ENCODE results near the gene KRT76. TPM values are rescaled to one million over a fixed set of nuclear protein-coding genes. Genes with fewer than 3 reads are reported as not detected.

Gene KRT76
- total and polyA plus RNA-seq, 2 experiments from 2014 or later: not detected

- in situ Hi-C loops (cut with MboI): no loop called here
- WGBS, 2 experiments (ENCODE audit: low coverage in 1 of 2, low lambda C conversion rate in 2 of 2, missing lambda C conversion rate in 2 of 2): 46 to 56% methylated on average over 4 of the region's 4 CpGs
These were observed 421 bp upstream of the KRT76 start for GRCh38 chr12:52777566-52777965.

DNA sequence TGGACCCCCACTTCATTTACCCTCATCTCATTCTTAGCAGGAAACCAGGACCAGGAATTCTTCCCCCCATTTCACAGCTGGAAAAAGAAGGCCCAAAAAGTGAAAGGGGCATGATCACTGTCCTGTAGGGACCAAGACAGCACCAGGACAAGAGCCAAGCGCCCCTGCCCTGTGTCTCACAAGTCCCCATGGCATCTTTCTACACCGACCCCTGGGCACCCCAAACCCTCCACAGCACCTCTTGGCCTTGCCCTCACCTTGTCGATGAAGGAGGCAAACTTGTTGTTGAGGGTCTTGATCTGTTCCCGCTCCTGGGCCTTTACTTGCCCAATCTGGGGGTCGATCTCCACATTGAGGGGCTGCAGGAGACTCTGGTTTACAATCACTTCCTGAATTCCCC, 710 bp downstream of the KRT76 start:
- H3K9ac ChIP-seq: no peak overlapping the region
- H2AFZ ChIP-seq: no peak overlapping the region
- no peaks in the 10 kb centered on the region for H3K9me3 ChIP-seq (ENCODE audit: low read depth)
- no peak overlapping the region for H3K4me2 ChIP-seq (ENCODE audit: unreplicated experiment)
- WGBS, 2 experiments (ENCODE audit: low coverage in 1 of 2, low lambda C conversion rate in 2 of 2, missing lambda C conversion rate in 2 of 2): 45 to 49% methylated on average over 5 of the region's 5 CpGs
- no peak overlapping the region for H3K27ac ChIP-seq
- TF ChIP-seq EZH2phosphoT487 (IDR thresholded peaks at IDR 0.05; ENCODE audit: insufficient read depth, low read depth) (no peak), EZH2 (IDR thresholded peaks at IDR 0.05; ENCODE audit: insufficient read depth, poor library complexity, severe bottlenecking) (no peak)
- no peak for DNase-seq
- no peaks in the 10 kb centered on the region for H3F3A ChIP-seq (ENCODE audit: insufficient read depth)
- no peaks in the 10 kb centered on the region for H4K20me1 ChIP-seq (ENCODE audit: insufficient read depth)
- no peaks in the 10 kb centered on the region for H3K4me1 ChIP-seq (ENCODE audit: insufficient read depth)
- no peak overlapping the region for H3K4me3 ChIP-seq
- in situ Hi-C loops (cut with MboI): no loop called here
- no peaks in the 10 kb centered on the region for H3K36me3 ChIP-seq (ENCODE audit: low read depth)
- no peaks in the 10 kb centered on the region for H3K9me2 ChIP-seq (ENCODE audit: insufficient read depth)
- H3K79me2 ChIP-seq (ENCODE audit: insufficient read depth): no peaks in the 10 kb centered on the region
- peaks cover 82% of the 10 kb centered on the region for H3K27me3 ChIP-seq (replicated peaks; ENCODE audit: insufficient read depth)

More at GRCh38 chr12:52777566-52777965, 421 bp upstream of the KRT76 start:
- Histone ChIP-seq H3F3A (ENCODE audit: insufficient read depth) (no peaks in the 10 kb centered on the region), H3K9ac (no peak overlapping the region), H3K4me3 (no peak overlapping the region), H3K36me3 (ENCODE audit: low read depth) (no peaks in the 10 kb centered on the region), H3K79me2 (ENCODE audit: insufficient read depth) (no peaks in the 10 kb centered on the region), H3K9me2 (ENCODE audit: insufficient read depth) (no peaks in the 10 kb centered on the region), H3K27me3 (replicated peaks; ENCODE audit: insufficient read depth) (peaks cover 79% of the 10 kb centered on the region), H2AFZ (no peak overlapping the region), H3K4me1 (ENCODE audit: insufficient read depth) (no peaks in the 10 kb centered on the region), H4K20me1 (ENCODE audit: insufficient read depth) (no peaks in the 10 kb centered on the region), H3K4me2 (ENCODE audit: unreplicated experiment) (no peak overlapping the region), H3K27ac (no peak overlapping the region), H3K9me3 (ENCODE audit: low read depth) (no peaks in the 10 kb centered on the region)
- DNase-seq: no peak
- TF ChIP-seq EZH2 (IDR thresholded peaks at IDR 0.05; ENCODE audit: insufficient read depth, poor library complexity, severe bottlenecking): no peak
- no peak for TF ChIP-seq EZH2phosphoT487 (IDR thresholded peaks at IDR 0.05; ENCODE audit: insufficient read depth, low read depth)

DNA sequence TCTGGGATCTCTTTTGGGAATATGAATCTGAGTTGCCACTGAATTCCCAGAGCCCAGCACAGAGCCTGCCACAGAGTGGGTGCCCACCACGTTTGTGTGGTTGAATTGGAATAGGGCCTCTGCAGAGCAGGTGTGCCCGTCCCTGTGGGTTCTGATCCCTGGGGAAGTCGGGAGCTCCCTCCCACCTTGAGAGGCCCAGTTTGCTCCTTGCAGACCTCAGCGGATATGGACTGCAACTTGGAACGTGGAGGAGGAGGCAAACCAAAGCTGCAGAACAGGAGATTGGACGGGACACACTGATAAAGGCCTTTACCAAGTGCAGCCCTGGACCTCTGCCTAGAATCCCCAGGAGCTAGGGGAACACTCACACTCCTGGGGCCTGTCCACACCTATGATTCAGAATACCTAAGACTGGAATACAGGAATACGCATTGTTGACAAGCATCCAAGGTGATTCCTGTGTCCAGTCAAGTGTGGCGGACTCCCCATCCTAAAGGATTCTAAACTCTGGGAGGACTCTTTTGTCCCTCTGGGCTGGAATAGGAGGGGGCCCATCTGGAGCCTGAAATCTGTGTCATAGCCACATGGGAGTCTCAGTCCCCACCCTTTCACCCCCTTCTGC, 2.4 kb downstream of the KRT76 start:
- Histone ChIP-seq H3K4me1 (ENCODE audit: insufficient read depth) (no peaks in the 10 kb centered on the region), H3K36me3 (ENCODE audit: low read depth) (no peaks in the 10 kb centered on the region), H2AFZ (no peak overlapping the region), H3K4me3 (no peak overlapping the region), H3K27me3 (replicated peaks; ENCODE audit: insufficient read depth) (peaks cover 75% of the 10 kb centered on the region), H3K9me2 (ENCODE audit: insufficient read depth) (no peaks in the 10 kb centered on the region), H3K9ac (no peak overlapping the region), H4K20me1 (ENCODE audit: insufficient read depth) (no peaks in the 10 kb centered on the region), H3K79me2 (ENCODE audit: insufficient read depth) (no peaks in the 10 kb centered on the region), H3K4me2 (ENCODE audit: unreplicated experiment) (no peak overlapping the region), H3K9me3 (ENCODE audit: low read depth) (no peaks in the 10 kb centered on the region), H3K27ac (no peak overlapping the region), H3F3A (ENCODE audit: insufficient read depth) (no peaks in the 10 kb centered on the region)
- 55 to 57% methylated on average over 8 of the region's 8 CpGs for WGBS, 2 experiments (ENCODE audit: low coverage in 1 of 2, low lambda C conversion rate in 2 of 2, missing lambda C conversion rate in 2 of 2)
- no peak for DNase-seq
- TF ChIP-seq EZH2 (IDR thresholded peaks at IDR 0.05; ENCODE audit: insufficient read depth, poor library complexity, severe bottlenecking): no peak
- in situ Hi-C loops (cut with MboI): no loop called here

DNA sequence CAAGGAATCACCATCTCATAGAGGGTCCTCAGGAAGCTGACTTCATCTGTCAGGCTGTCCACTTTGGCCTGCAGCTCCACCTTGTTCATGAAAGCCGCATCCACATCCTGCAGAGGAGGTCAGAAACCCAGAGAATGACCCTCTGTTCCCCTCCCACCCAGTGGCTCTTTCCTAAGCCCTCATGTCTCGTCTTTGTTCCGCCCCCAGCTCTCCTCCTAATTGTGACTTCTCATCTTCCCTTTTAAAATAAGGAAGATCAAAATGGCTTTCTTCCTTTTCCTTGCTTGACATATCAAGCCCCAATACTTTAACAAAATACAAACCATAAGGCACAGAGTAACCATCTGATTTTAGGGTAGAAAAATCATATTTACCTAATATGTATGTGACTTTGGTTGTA, 4.4 kb downstream of the KRT76 start:
- no peaks in the 10 kb centered on the region for H4K20me1 ChIP-seq (ENCODE audit: insufficient read depth)
- no peaks in the 10 kb centered on the region for H3K9me3 ChIP-seq (ENCODE audit: low read depth)
- H3K4me3 ChIP-seq: no peak overlapping the region
- TF ChIP-seq EZH2phosphoT487 (IDR thresholded peaks at IDR 0.05; ENCODE audit: insufficient read depth, low read depth): no peak
- no peak for TF ChIP-seq EZH2 (IDR thresholded peaks at IDR 0.05; ENCODE audit: insufficient read depth, poor library complexity, severe bottlenecking)
- no peaks in the 10 kb centered on the region for H3K4me1 ChIP-seq (ENCODE audit: insufficient read depth)
- no peaks in the 10 kb centered on the region for H3K79me2 ChIP-seq (ENCODE audit: insufficient read depth)
- H3K9ac ChIP-seq: no peak overlapping the region
- no peaks in the 10 kb centered on the region for H3K9me2 ChIP-seq (ENCODE audit: insufficient read depth)
- in situ Hi-C loops (cut with MboI): no loop called here
- no peaks in the 10 kb centered on the region for H3K36me3 ChIP-seq (ENCODE audit: low read depth)
- no peak overlapping the region for H3K4me2 ChIP-seq (ENCODE audit: unreplicated experiment)
- WGBS, 2 experiments (ENCODE audit: low coverage in 1 of 2, low lambda C conversion rate in 2 of 2, missing lambda C conversion rate in 2 of 2): 46 to 55% methylated on average over 3 of the region's 3 CpGs
- H3K27me3 ChIP-seq (replicated peaks; ENCODE audit: insufficient read depth): peaks cover 60% of the 10 kb centered on the region
- H3K27ac ChIP-seq: no peak overlapping the region
- H2AFZ ChIP-seq: no peak overlapping the region
- no peaks in the 10 kb centered on the region for H3F3A ChIP-seq (ENCODE audit: insufficient read depth)
- DNase-seq: no peak

DNA sequence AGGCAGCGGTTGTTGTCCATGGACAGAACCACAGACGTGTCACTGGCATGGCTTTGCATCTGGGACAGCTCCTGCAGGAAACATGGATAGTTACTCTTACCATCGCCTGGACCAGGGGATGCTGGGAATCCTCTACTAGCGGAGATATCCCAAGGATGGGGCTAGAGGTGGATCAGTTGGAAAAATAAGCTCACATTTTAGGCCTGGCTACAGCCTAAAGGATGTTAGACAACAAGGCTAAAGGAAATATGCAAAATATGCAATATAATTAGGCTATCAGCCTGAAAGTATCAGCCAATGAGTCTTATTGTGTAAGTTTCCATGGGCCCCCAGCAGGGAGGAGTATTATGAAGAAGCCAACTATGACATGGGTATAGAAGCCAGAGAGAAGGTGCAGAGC, 5.0 kb downstream of the KRT76 start:
- in situ Hi-C loops (cut with MboI): no loop called here
- no peak for DNase-seq
- H3K27me3 ChIP-seq (replicated peaks; ENCODE audit: insufficient read depth): peaks cover 59% of the 10 kb centered on the region

More for the DNA sequence above, 5.0 kb downstream of the KRT76 start:
- 53 to 54% methylated on average over 4 of the region's 4 CpGs for WGBS, 2 experiments (ENCODE audit: low coverage in 1 of 2, low lambda C conversion rate in 2 of 2, missing lambda C conversion rate in 2 of 2)
- no peaks in the 10 kb centered on the region for H4K20me1 ChIP-seq (ENCODE audit: insufficient read depth)
- H3F3A ChIP-seq (ENCODE audit: insufficient read depth): no peaks in the 10 kb centered on the region
- H3K36me3 ChIP-seq (ENCODE audit: low read depth): no peaks in the 10 kb centered on the region
- H3K9ac ChIP-seq: no peak overlapping the region
- H3K9me3 ChIP-seq (ENCODE audit: low read depth): no peaks in the 10 kb centered on the region
- no peak for TF ChIP-seq EZH2phosphoT487 (IDR thresholded peaks at IDR 0.05; ENCODE audit: insufficient read depth, low read depth)
- no peak for TF ChIP-seq EZH2 (IDR thresholded peaks at IDR 0.05; ENCODE audit: insufficient read depth, poor library complexity, severe bottlenecking)
- H3K79me2 ChIP-seq (ENCODE audit: insufficient read depth): no peaks in the 10 kb centered on the region
- no peaks in the 10 kb centered on the region for H3K9me2 ChIP-seq (ENCODE audit: insufficient read depth)
- no peak overlapping the region for H3K4me2 ChIP-seq (ENCODE audit: unreplicated experiment)
- H2AFZ ChIP-seq: no peak overlapping the region
- no peaks in the 10 kb centered on the region for H3K4me1 ChIP-seq (ENCODE audit: insufficient read depth)
- no peak overlapping the region for H3K27ac ChIP-seq
- no peak overlapping the region for H3K4me3 ChIP-seq

Measured in GM23248 (cell line).